GM23248 (cell line): Measurements from ENCODE around the gene IL1R1.

Experiments used
- EZH2 ChIP-seq: fragments of 200-600 bp; sonication (generic); IDR thresholded peaks from 2 replicates; pipeline ENCODE4 v1.6.1; 2018; ENCODE audit warnings: antibody characterized with exemption, mild to moderate bottlenecking; ENCODE audit not compliant: insufficient read depth, poor library complexity, severe bottlenecking
- EZH2phosphoT487 ChIP-seq: fragments of 200-600 bp; sonication (generic); IDR thresholded peaks from 2 replicates; pipeline ENCODE4 v1.6.1; 2018; ENCODE audit warnings: antibody characterized with exemption, moderate library complexity, mild to moderate bottlenecking, low read depth; ENCODE audit not compliant: insufficient read depth

- TF ChIP-seq EZH2 (no peak), EZH2phosphoT487 (no peak)
Measured at GRCh38 chr2:102098756-102099155, 43.8 kb upstream of the IL1R1 start.
